ENCODE data around the gene SLC5A9. TPM values are rescaled to one million over a fixed set of nuclear protein-coding genes. Genes with fewer than 3 reads are reported as not detected.
"Not testable (repeated sequence)": the region's sequence is repeated elsewhere in the genome, so short reads cannot be mapped to it uniquely, and the experiment has no call there.

SLC5A9 gene
- total RNA-seq, 1 experiment from 2014 or later: not detected

GRCh38 chr1:48251821-48252220 lies 29.3 kb downstream of the SLC5A9 start:
- DNase-seq: no peak
- H3K4me2 ChIP-seq (ENCODE audit: low read depth, low read length, poor library complexity, severe bottlenecking): no peak overlapping the region
- no peaks in the 10 kb centered on the region for H3K79me2 ChIP-seq (ENCODE audit: low read length)
- no peaks in the 10 kb centered on the region for H3K9me3 ChIP-seq (ENCODE audit: low read length)
- no peaks in the 10 kb centered on the region for H3K27me3 ChIP-seq (ENCODE audit: low read length)
- H3K4me3 ChIP-seq (ENCODE audit: low read length): no peak overlapping the region
- no peak overlapping the region for H3K9ac ChIP-seq (ENCODE audit: low read length)
- H4K20me1 ChIP-seq (ENCODE audit: insufficient read depth, low read depth, low read length): no peaks in the 10 kb centered on the region
- H2AFZ ChIP-seq (ENCODE audit: low read length): no peak overlapping the region
- H3K4me1 ChIP-seq (ENCODE audit: low read length): peaks cover under 1% of the 10 kb centered on the region
- no peaks in the 10 kb centered on the region for H3K9me2 ChIP-seq (replicated peaks; ENCODE audit: insufficient read depth, low read length)
- H3K36me3 ChIP-seq (ENCODE audit: insufficient read depth, low read length): no peaks in the 10 kb centered on the region
- H3K27ac ChIP-seq (ENCODE audit: low read length): no peak overlapping the region

- H3K9ac ChIP-seq (ENCODE audit: low read length): no peak overlapping the region
- H3K4me2 ChIP-seq (ENCODE audit: low read depth, low read length, poor library complexity, severe bottlenecking): no peak overlapping the region
- no peaks in the 10 kb centered on the region for H3K9me2 ChIP-seq (replicated peaks; ENCODE audit: insufficient read depth, low read length)
- no peak overlapping the region for H3K27ac ChIP-seq (ENCODE audit: low read length)
- no peak for DNase-seq
- H3K36me3 ChIP-seq (ENCODE audit: insufficient read depth, low read length): no peaks in the 10 kb centered on the region
- no peak overlapping the region for H2AFZ ChIP-seq (ENCODE audit: low read length)
- no peak overlapping the region for H3K4me3 ChIP-seq (ENCODE audit: low read length)
- H3K4me1 ChIP-seq (ENCODE audit: low read length): no peaks in the 10 kb centered on the region
- no peaks in the 10 kb centered on the region for H3K9me3 ChIP-seq (ENCODE audit: low read length)
- no peaks in the 10 kb centered on the region for H3K79me2 ChIP-seq (ENCODE audit: low read length)
- no peaks in the 10 kb centered on the region for H4K20me1 ChIP-seq (ENCODE audit: insufficient read depth, low read depth, low read length)
- no peaks in the 10 kb centered on the region for H3K27me3 ChIP-seq (ENCODE audit: low read length)
Measured at GRCh38 chr1:48254254-48254653, 31.7 kb downstream of the SLC5A9 start.

- Histone ChIP-seq H3K36me3 (ENCODE audit: insufficient read depth, low read length) (no peaks in the 10 kb centered on the region), H3K79me2 (ENCODE audit: low read length) (no peaks in the 10 kb centered on the region), H3K9ac (ENCODE audit: low read length) (no peak overlapping the region), H4K20me1 (ENCODE audit: insufficient read depth, low read depth, low read length) (no peaks in the 10 kb centered on the region), H3K27ac (ENCODE audit: low read length) (no peak overlapping the region), H3K4me2 (ENCODE audit: low read depth, low read length, poor library complexity, severe bottlenecking) (no peak overlapping the region), H3K4me3 (ENCODE audit: low read length) (no peak overlapping the region), H3K27me3 (ENCODE audit: low read length) (no peaks in the 10 kb centered on the region), H3K4me1 (ENCODE audit: low read length) (no peaks in the 10 kb centered on the region), H2AFZ (ENCODE audit: low read length) (no peak overlapping the region), H3K9me3 (ENCODE audit: low read length) (no peaks in the 10 kb centered on the region), H3K9me2 (replicated peaks; ENCODE audit: insufficient read depth, low read length) (no peaks in the 10 kb centered on the region)
- DNase-seq: no peak
Measured at GRCh38 chr1:48258106-48258505, 35.6 kb downstream of the SLC5A9 start.

GRCh38 chr1:48261881-48262400 lies 39.4 kb downstream of the SLC5A9 start:
- Histone ChIP-seq H3K4me2 (ENCODE audit: low read depth, low read length, poor library complexity, severe bottlenecking) (no peak overlapping the region), H3K36me3 (ENCODE audit: insufficient read depth, low read length) (no peaks in the 10 kb centered on the region), H3K4me3 (ENCODE audit: low read length) (no peak overlapping the region), H4K20me1 (ENCODE audit: insufficient read depth, low read depth, low read length) (no peaks in the 10 kb centered on the region), H3K4me1 (ENCODE audit: low read length) (no peaks in the 10 kb centered on the region), H3K9me3 (ENCODE audit: low read length) (no peaks in the 10 kb centered on the region), H3K9me2 (replicated peaks; ENCODE audit: insufficient read depth, low read length) (no peaks in the 10 kb centered on the region), H3K79me2 (ENCODE audit: low read length) (no peaks in the 10 kb centered on the region), H2AFZ (ENCODE audit: low read length) (no peak overlapping the region), H3K27ac (ENCODE audit: low read length) (no peak overlapping the region), H3K27me3 (ENCODE audit: low read length) (no peaks in the 10 kb centered on the region), H3K9ac (ENCODE audit: low read length) (no peak overlapping the region)
- no peak for DNase-seq

GRCh38 chr1:48263041-48263440 lies 40.5 kb downstream of the SLC5A9 start:
- H2AFZ ChIP-seq (ENCODE audit: low read length): no peak overlapping the region

GRCh38 chr1:48266576-48266975 lies 44.1 kb downstream of the SLC5A9 start:
- H3K27ac ChIP-seq (ENCODE audit: low read length): no peak overlapping the region

More at GRCh38 chr1:48263041-48263440, 40.5 kb downstream of the SLC5A9 start:
- Histone ChIP-seq H3K9me3 (ENCODE audit: low read length) (no peaks in the 10 kb centered on the region), H4K20me1 (ENCODE audit: insufficient read depth, low read depth, low read length) (no peaks in the 10 kb centered on the region), H3K4me1 (ENCODE audit: low read length) (no peaks in the 10 kb centered on the region), H3K4me2 (ENCODE audit: low read depth, low read length, poor library complexity, severe bottlenecking) (no peak overlapping the region), H3K4me3 (ENCODE audit: low read length) (no peak overlapping the region), H3K9me2 (replicated peaks; ENCODE audit: insufficient read depth, low read length) (no peaks in the 10 kb centered on the region), H3K36me3 (ENCODE audit: insufficient read depth, low read length) (no peaks in the 10 kb centered on the region), H3K27me3 (ENCODE audit: low read length) (no peaks in the 10 kb centered on the region), H3K27ac (ENCODE audit: low read length) (no peak overlapping the region), H3K9ac (ENCODE audit: low read length) (no peak overlapping the region), H3K79me2 (ENCODE audit: low read length) (no peaks in the 10 kb centered on the region)
- no peak for DNase-seq

GRCh38 chr1:48277437-48277836 lies 54.9 kb downstream of the SLC5A9 start:
- H4K20me1 ChIP-seq (ENCODE audit: insufficient read depth, low read depth, low read length); H3K4me2 ChIP-seq (ENCODE audit: low read depth, low read length, poor library complexity, severe bottlenecking); H2AFZ ChIP-seq (ENCODE audit: low read length); H3K9me3 ChIP-seq (ENCODE audit: low read length); DNase-seq; H3K36me3 ChIP-seq (ENCODE audit: insufficient read depth, low read length); H3K9me2 ChIP-seq (replicated peaks; ENCODE audit: insufficient read depth, low read length); H3K27ac ChIP-seq (ENCODE audit: low read length); H3K79me2 ChIP-seq (ENCODE audit: low read length); H3K4me3 ChIP-seq (ENCODE audit: low read length); H3K9ac ChIP-seq (ENCODE audit: low read length); H3K4me1 ChIP-seq (ENCODE audit: low read length); H3K27me3 ChIP-seq (ENCODE audit: low read length): not testable (repeated sequence)

More at GRCh38 chr1:48266576-48266975, 44.1 kb downstream of the SLC5A9 start:
- H3K27me3 ChIP-seq (ENCODE audit: low read length): no peaks in the 10 kb centered on the region
- H3K4me3 ChIP-seq (ENCODE audit: low read length): no peak overlapping the region
- H3K9me2 ChIP-seq (replicated peaks; ENCODE audit: insufficient read depth, low read length): no peaks in the 10 kb centered on the region
- no peak overlapping the region for H2AFZ ChIP-seq (ENCODE audit: low read length)
- no peaks in the 10 kb centered on the region for H3K36me3 ChIP-seq (ENCODE audit: insufficient read depth, low read length)
- H3K9ac ChIP-seq (ENCODE audit: low read length): no peak overlapping the region
- DNase-seq: no peak
- no peaks in the 10 kb centered on the region for H3K79me2 ChIP-seq (ENCODE audit: low read length)
- no peaks in the 10 kb centered on the region for H3K4me1 ChIP-seq (ENCODE audit: low read length)
- H4K20me1 ChIP-seq (ENCODE audit: insufficient read depth, low read depth, low read length): no peaks in the 10 kb centered on the region
- H3K4me2 ChIP-seq (ENCODE audit: low read depth, low read length, poor library complexity, severe bottlenecking): no peak overlapping the region
- no peaks in the 10 kb centered on the region for H3K9me3 ChIP-seq (ENCODE audit: low read length)

GRCh38 chr1:48282329-48282728 lies 59.8 kb downstream of the SLC5A9 start:
- H2AFZ ChIP-seq (ENCODE audit: low read length); H3K9me3 ChIP-seq (ENCODE audit: low read length); H3K9ac ChIP-seq (ENCODE audit: low read length); H3K79me2 ChIP-seq (ENCODE audit: low read length); H3K27me3 ChIP-seq (ENCODE audit: low read length); H3K36me3 ChIP-seq (ENCODE audit: insufficient read depth, low read length); H3K27ac ChIP-seq (ENCODE audit: low read length); H3K4me2 ChIP-seq (ENCODE audit: low read depth, low read length, poor library complexity, severe bottlenecking); H3K9me2 ChIP-seq (replicated peaks; ENCODE audit: insufficient read depth, low read length); H3K4me1 ChIP-seq (ENCODE audit: low read length); H3K4me3 ChIP-seq (ENCODE audit: low read length); DNase-seq; H4K20me1 ChIP-seq (ENCODE audit: insufficient read depth, low read depth, low read length): not testable (repeated sequence)
